Neural progenitor cell (in vitro differentiated cells): Measurements from ENCODE around the gene ZNF586. TPM values are rescaled to one million over a fixed set of nuclear protein-coding genes. Genes with fewer than 3 reads are reported as not detected.

Experiments
- DNase-seq: peaks from one replicate; pipeline ENCODE4 v3.0.0-alpha.2; 2016; ENCODE audit warnings: low spot score
- H2AFZ ChIP-seq: fragments of 200-600 bp; sonication (generic); replicated peaks from 2 replicates; pipeline ENCODE4 v1.6.1; 2016; ENCODE audit warnings: antibody characterized with exemption
- H3F3A ChIP-seq: fragments of 200-600 bp; sonication (generic); 2 replicates; pipeline ENCODE4 v1.6.1; 2016; ENCODE audit warnings: antibody characterized with exemption, low read depth
- H3K27ac ChIP-seq: fragments of 200-600 bp; sonication (generic); 2 replicates; pipeline ENCODE4 v1.5.1; 2016; ENCODE audit warnings: mild to moderate bottlenecking
- H3K27me3 ChIP-seq: fragments of 200-600 bp; sonication (generic); 2 replicates; pipeline ENCODE4 v1.6.1; 2016; ENCODE audit warnings: mild to moderate bottlenecking, moderate library complexity
- H3K36me3 ChIP-seq: fragments of 200-600 bp; sonication (generic); 2 replicates; pipeline ENCODE4 v1.5.1; 2016
- H3K4me1 ChIP-seq: fragments of 200-600 bp; sonication (generic); 2 replicates; pipeline ENCODE4 v1.6.1; 2016; ENCODE audit warnings: mixed run types
- H3K4me2 ChIP-seq: fragments of 200-600 bp; sonication (generic); 2 replicates; pipeline ENCODE4 v1.6.1; 2016
- H3K4me3 ChIP-seq: fragments of 200-600 bp; sonication (generic); 2 replicates; pipeline ENCODE4 v1.5.1; 2016
- H3K79me2 ChIP-seq: fragments of 200-600 bp; sonication (generic); 2 replicates; pipeline ENCODE4 v1.6.1; 2016; ENCODE audit warnings: low read depth
- H3K9ac ChIP-seq: fragments of 200-600 bp; sonication (generic); 2 replicates; pipeline ENCODE4 v1.6.1; 2016
- H3K9me3 ChIP-seq: fragments of 200-600 bp; sonication (generic); 2 replicates; pipeline ENCODE4 v1.5.1; 2016; ENCODE audit warnings: low read depth
- H4K20me1 ChIP-seq: fragments of 200-600 bp; sonication (generic); 2 replicates; pipeline ENCODE4 v1.6.1; 2016; ENCODE audit warnings: low read depth
- H3K27ac Mint-ChIP-seq: 3 replicates; pipeline ENCODE4 v1.8.0; 2021; ENCODE audit warnings: mixed read lengths
- H3K27me3 Mint-ChIP-seq: 2 replicates; pipeline ENCODE4 v1.8.0; 2022; ENCODE audit warnings: low read depth, mild to moderate bottlenecking, inconsistent platforms, moderate library complexity, mixed read lengths; ENCODE audit not compliant: insufficient read depth
- H3K36me3 Mint-ChIP-seq: 3 replicates; pipeline ENCODE4 v1.8.0; 2021; ENCODE audit warnings: mixed read lengths
- H3K4me1 Mint-ChIP-seq: 3 replicates; pipeline ENCODE4 v1.8.0; 2021; ENCODE audit warnings: mixed read lengths
- H3K4me3 Mint-ChIP-seq: 3 replicates; pipeline ENCODE4 v1.8.0; 2021; ENCODE audit warnings: mild to moderate bottlenecking, moderate library complexity, mixed read lengths
- H3K9me3 Mint-ChIP-seq: 3 replicates; pipeline ENCODE4 v1.8.0; 2020; ENCODE audit warnings: mixed read lengths
- CTCF ChIP-seq: fragments of 200-600 bp; sonication (generic); IDR thresholded peaks from 2 replicates; pipeline ENCODE4 v1.5.1; 2017; ENCODE audit warnings: antibody characterized with exemption, mild to moderate bottlenecking
- EZH2 ChIP-seq: fragments of 200-600 bp; sonication (generic); IDR thresholded peaks from 2 replicates; pipeline ENCODE4 v1.6.1; 2017; ENCODE audit warnings: antibody characterized with exemption, mild to moderate bottlenecking, moderate library complexity
- EZH2phosphoT487 ChIP-seq: fragments of 200-600 bp; sonication (generic); IDR thresholded peaks from 2 replicates; pipeline ENCODE4 v1.6.1; 2017; ENCODE audit warnings: antibody characterized with exemption
- total RNA-seq: library from RNA; depleted of rRNA; stranded (reverse); fragments of >200 nt; gene quantifications from 2 replicates; pipeline ENCODE4 v1.2.3, GENCODE V29; 2015; ENCODE audit warnings: low replicate concordance

ZNF586 gene
- total RNA-seq, 1 donor from 2014 or later: 19.8 TPM

GRCh38 chr19:57825511-57825910 is 56.0 kb downstream of the ZNF586 start:
- H3K4me3 ChIP-seq: no peak overlapping the region
- H3K27me3 ChIP-seq: no peaks in the 10 kb centered on the region
- TF ChIP-seq EZH2: no peak
- no peak for TF ChIP-seq CTCF
- TF ChIP-seq EZH2phosphoT487: no peak
- H3K79me2 ChIP-seq: peaks cover 78% of the 10 kb centered on the region
- peaks cover 18% of the 10 kb centered on the region for H3F3A ChIP-seq
- Mint-ChIP-seq H3K4me1 (peaks cover 12% of the 10 kb centered on the region), H3K36me3 (peaks cover 54% of the 10 kb centered on the region), H3K27ac (no peak overlapping the region), H3K4me3 (no peak overlapping the region), H3K9me3 (peaks cover 8% of the 10 kb centered on the region), H3K27me3 (no peaks in the 10 kb centered on the region)
- H3K36me3 ChIP-seq: no peaks in the 10 kb centered on the region
- peaks cover 10% of the 10 kb centered on the region for H4K20me1 ChIP-seq
- H3K9me3 ChIP-seq: no peaks in the 10 kb centered on the region
- H2AFZ ChIP-seq: no peak overlapping the region
- H3K4me1 ChIP-seq: peaks cover 3% of the 10 kb centered on the region
- no peak overlapping the region for H3K9ac ChIP-seq
- H3K27ac ChIP-seq: no peak overlapping the region
- no peak for DNase-seq
- H3K4me2 ChIP-seq: no peak overlapping the region

GRCh38 chr19:57829316-57829715 is 59.8 kb downstream of the ZNF586 start:
- Histone ChIP-seq H3K27ac (no peak overlapping the region), H3K27me3 (no peaks in the 10 kb centered on the region), H3K9ac (no peak overlapping the region), H3K79me2 (peaks cover 67% of the 10 kb centered on the region), H3F3A (peaks cover 19% of the 10 kb centered on the region), H3K36me3 (no peaks in the 10 kb centered on the region), H3K4me1 (peaks cover 15% of the 10 kb centered on the region), H3K4me2 (no peak overlapping the region), H3K9me3 (no peaks in the 10 kb centered on the region), H3K4me3 (no peak overlapping the region), H4K20me1 (peaks cover 11% of the 10 kb centered on the region), H2AFZ (no peak overlapping the region)
- DNase-seq: no peak
- no peak for TF ChIP-seq EZH2phosphoT487
- TF ChIP-seq CTCF: no peak
- no peak for TF ChIP-seq EZH2
- peak overlapping the region; percentile 90 for H3K27ac Mint-ChIP-seq
- H3K4me3 Mint-ChIP-seq: peak overlapping the region; percentile 92
- no peaks in the 10 kb centered on the region for H3K27me3 Mint-ChIP-seq
- peaks cover 51% of the 10 kb centered on the region for H3K36me3 Mint-ChIP-seq
- H3K4me1 Mint-ChIP-seq: peaks cover 17% of the 10 kb centered on the region
- H3K9me3 Mint-ChIP-seq: peaks cover 19% of the 10 kb centered on the region

GRCh38 chr19:57830071-57830602 is 60.7 kb downstream of the ZNF586 start, which contains the start of gene ZNF587B:
Gene ZNF587B (plus strand): TSS chr19:57830299. CDS start chr19:57830529, 230 bp downstream.
- Mint-ChIP-seq H3K9me3 (peaks cover 19% of the 10 kb centered on the region), H3K27ac (peak within 1 kb of the TSS; percentile 90), H3K4me3 (peak within 1 kb of the TSS; percentile 92), H3K36me3 (peaks cover 47% of the 10 kb centered on the region), H3K27me3 (no peaks in the 10 kb centered on the region), H3K4me1 (peaks cover 17% of the 10 kb centered on the region)
- peak within 1 kb of the TSS; percentile 82 for H3K9ac ChIP-seq
- H3K36me3 ChIP-seq: no peaks in the 10 kb centered on the region
- peak within 1 kb of the TSS; percentile 73 for H2AFZ ChIP-seq
- H3K4me1 ChIP-seq: peaks cover 15% of the 10 kb centered on the region
- H3F3A ChIP-seq: peaks cover 19% of the 10 kb centered on the region
- DNase-seq: peak; percentile 95
- no peaks in the 10 kb centered on the region for H3K9me3 ChIP-seq
- no peaks in the 10 kb centered on the region for H3K27me3 ChIP-seq
- peak within 1 kb of the TSS; percentile 88 for H3K4me2 ChIP-seq
- TF ChIP-seq EZH2phosphoT487 (no peak), CTCF (peak; percentile 61), EZH2 (no peak)
- H3K4me3 ChIP-seq: peak within 1 kb of the TSS; percentile 87
- peaks cover 59% of the 10 kb centered on the region for H3K79me2 ChIP-seq
- H4K20me1 ChIP-seq: peaks cover 11% of the 10 kb centered on the region
- H3K27ac ChIP-seq: peak within 1 kb of the TSS; percentile 89

Other genes with a start within 250 kb of the ZNF586 start
- 10.6 and 15.6 TPM in 2 replicates for gene ZNF549, start 242.3 kb upstream of the ZNF586 start, total RNA-seq
- gene ZNF550, start 209.8 kb upstream of the ZNF586 start, total RNA-seq: 10.7 and 11.1 TPM in 2 replicates
- gene ZNF416, start 190.8 kb upstream of the ZNF586 start, total RNA-seq: 7.9 and 9.0 TPM in 2 replicates
- 35.1 and 56.1 TPM in 2 replicates for gene ZIK1, start 185.5 kb upstream of the ZNF586 start, total RNA-seq
- 10.5 and 20.4 TPM in 2 replicates for gene ZNF530, start 169.8 kb upstream of the ZNF586 start, total RNA-seq
- 40.8 and 55.3 TPM in 2 replicates for gene ZNF134, start 155.4 kb upstream of the ZNF586 start, total RNA-seq
- 27.0 and 42.1 TPM in 2 replicates for gene ZNF211, start 136.5 kb upstream of the ZNF586 start, total RNA-seq
- gene ZSCAN4, start 100.7 kb upstream of the ZNF586 start, total RNA-seq: not detected in 2 replicates
- 31.7 and 36.7 TPM in 2 replicates for gene ZNF551, start 87.7 kb upstream of the ZNF586 start, total RNA-seq
- gene ZNF154, start 60.5 kb upstream of the ZNF586 start, total RNA-seq: 16.9 and 17.3 TPM in 2 replicates
- 15.4 and 17.3 TPM in 2 replicates for gene ZNF671, start 42.1 kb upstream of the ZNF586 start, total RNA-seq
- gene ZNF776, start 22.9 kb upstream of the ZNF586 start, total RNA-seq: 33.9 and 48.3 TPM in 2 replicates
- gene ZNF552, start 45.2 kb downstream of the ZNF586 start, total RNA-seq: 5.5 and 11.3 TPM in 2 replicates
- 16.4 and 24.7 TPM in 2 replicates for gene ZNF587B, start 60.6 kb downstream of the ZNF586 start, total RNA-seq
- gene ZNF587, start 80.2 kb downstream of the ZNF586 start, total RNA-seq: 30.4 and 48.2 TPM in 2 replicates
- 30.7 and 33.0 TPM in 2 replicates for gene ZNF814, start 119.4 kb downstream of the ZNF586 start, total RNA-seq
- gene ZNF417, start 146.9 kb downstream of the ZNF586 start, total RNA-seq: 20.6 and 27.2 TPM in 2 replicates
- 25.9 and 43.0 TPM in 2 replicates for gene ZNF418, start 165.7 kb downstream of the ZNF586 start, total RNA-seq
- 15.9 and 23.2 TPM in 2 replicates for gene ZNF256, start 178.0 kb downstream of the ZNF586 start, total RNA-seq
- 0.15 TPM in 1 of 2 replicates, not detected in the other for gene C19orf18, start 204.9 kb downstream of the ZNF586 start, total RNA-seq
- 48.7 and 50.9 TPM in 2 replicates for gene ZNF606, start 233.1 kb downstream of the ZNF586 start, total RNA-seq